Mammary epithelial cell (primary cell): ENCODE results near the gene ATF2.

Source experiments
- EZH2 ChIP-seq: IDR thresholded peaks from 2 replicates; pipeline ENCODE4 v1.6.1; 2012; ENCODE audit warnings: low read length, inconsistent platforms, borderline replicate concordance
- TF ChIP-seq, protein P1 (sequence below), 2 donors: IDR thresholded peaks in 1 of 2; conservative IDR thresholded peaks in 1 of 2; 2 replicates each; pipeline ENCODE4 v1.5.1; 2011 to 2012; ENCODE audit warnings: inconsistent platforms in 2 of 2, low read length in 2 of 2, mild to moderate bottlenecking in 2 of 2, control low read depth in 1 of 2, low read depth in 1 of 2; ENCODE audit not compliant: insufficient read depth in 1 of 2; ENCODE audit errors: extremely low read depth in 1 of 2

DNA sequence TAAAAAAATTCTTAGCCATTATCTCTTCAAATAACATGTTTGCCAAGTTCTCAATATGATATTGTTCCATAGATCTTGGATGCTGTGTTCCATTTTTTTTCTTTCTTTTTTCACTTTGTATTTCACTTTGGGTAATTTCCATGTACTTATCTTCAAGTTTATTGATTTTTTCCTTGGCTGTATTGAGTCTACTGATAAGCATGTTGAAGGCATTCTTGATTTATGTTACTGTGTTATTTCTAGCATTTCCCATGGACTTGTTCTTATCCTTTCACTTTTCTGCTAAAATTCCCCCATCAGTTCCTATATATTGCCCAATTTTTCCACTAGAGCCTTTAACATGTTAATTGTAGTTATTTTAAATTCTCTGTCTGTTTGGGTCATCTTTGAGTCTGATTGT, 112.0 kb downstream of the ATF2 start:
- TF ChIP-seq, protein P1, sequence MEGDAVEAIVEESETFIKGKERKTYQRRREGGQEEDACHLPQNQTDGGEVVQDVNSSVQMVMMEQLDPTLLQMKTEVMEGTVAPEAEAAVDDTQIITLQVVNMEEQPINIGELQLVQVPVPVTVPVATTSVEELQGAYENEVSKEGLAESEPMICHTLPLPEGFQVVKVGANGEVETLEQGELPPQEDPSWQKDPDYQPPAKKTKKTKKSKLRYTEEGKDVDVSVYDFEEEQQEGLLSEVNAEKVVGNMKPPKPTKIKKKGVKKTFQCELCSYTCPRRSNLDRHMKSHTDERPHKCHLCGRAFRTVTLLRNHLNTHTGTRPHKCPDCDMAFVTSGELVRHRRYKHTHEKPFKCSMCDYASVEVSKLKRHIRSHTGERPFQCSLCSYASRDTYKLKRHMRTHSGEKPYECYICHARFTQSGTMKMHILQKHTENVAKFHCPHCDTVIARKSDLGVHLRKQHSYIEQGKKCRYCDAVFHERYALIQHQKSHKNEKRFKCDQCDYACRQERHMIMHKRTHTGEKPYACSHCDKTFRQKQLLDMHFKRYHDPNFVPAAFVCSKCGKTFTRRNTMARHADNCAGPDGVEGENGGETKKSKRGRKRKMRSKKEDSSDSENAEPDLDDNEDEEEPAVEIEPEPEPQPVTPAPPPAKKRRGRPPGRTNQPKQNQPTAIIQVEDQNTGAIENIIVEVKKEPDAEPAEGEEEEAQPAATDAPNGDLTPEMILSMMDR (conservative IDR thresholded peaks at IDR 0.05 in 1 of 2, IDR thresholded peaks at IDR 0.05 in 1 of 2; ENCODE audit: extremely low read depth in 1 of 2, insufficient read depth in 1 of 2, low read depth in 1 of 2, low read length in 2 of 2) = no peak
- TF ChIP-seq EZH2 = no peak
